ENCODE results near the gene CXCL1. TPM values are rescaled to one million over a fixed set of nuclear protein-coding genes. Genes with fewer than 3 reads are reported as not detected.

CXCL1 gene
- total RNA-seq, 1 experiment from 2014 or later = 49.3 TPM

GRCh38 chr4:73844806-73845205 lies 24.4 kb upstream of the CXCL1 start:
- H3K9me3 Mint-ChIP-seq (ENCODE audit: unreplicated experiment) = no peaks in the 10 kb centered on the region
- peak overlapping the region; percentile 53 for H3K27ac Mint-ChIP-seq (ENCODE audit: low read depth, unreplicated experiment)
- no peak for TF ChIP-seq CTCF (IDR thresholded peaks at IDR 0.05; ENCODE audit: unreplicated experiment)
- DNase-seq (ENCODE audit: unreplicated experiment) = no peak
- no peak overlapping the region for H3K4me3 Mint-ChIP-seq (ENCODE audit: unreplicated experiment)
- ChIA-PET POLR2A (interaction anchor here (0.7 to 1.6 kb wide), 2 partner anchors 20 to 119 kb away, joined by 3 to 4 read pairs; no protein-coding TSS in a partner anchor), CTCF (interaction anchor here (0.7 to 1.0 kb wide), 2 partner anchors 20 to 183 kb away, joined by 3 read pairs; no protein-coding TSS in a partner anchor)
- H3K36me3 Mint-ChIP-seq (ENCODE audit: insufficient read depth, unreplicated experiment) = no peaks in the 10 kb centered on the region
- peaks cover 18% of the 10 kb centered on the region for H3K4me1 Mint-ChIP-seq (ENCODE audit: insufficient read depth, unreplicated experiment)
- no peaks in the 10 kb centered on the region for H3K27me3 Mint-ChIP-seq (ENCODE audit: insufficient read depth, unreplicated experiment)
- no TSS peak for BruUV-seq (replicated peaks)
- intact Hi-C loops (cut with micrococcal nuclease) = no loop called here

GRCh38 chr4:73847526-73848182 lies 21.5 kb upstream of the CXCL1 start:
- Mint-ChIP-seq H3K4me1 (ENCODE audit: insufficient read depth, unreplicated experiment) (peaks cover 18% of the 10 kb centered on the region), H3K4me3 (ENCODE audit: unreplicated experiment) (no peak overlapping the region), H3K9me3 (ENCODE audit: unreplicated experiment) (no peaks in the 10 kb centered on the region), H3K27me3 (ENCODE audit: insufficient read depth, unreplicated experiment) (no peaks in the 10 kb centered on the region), H3K36me3 (ENCODE audit: insufficient read depth, unreplicated experiment) (no peaks in the 10 kb centered on the region), H3K27ac (ENCODE audit: low read depth, unreplicated experiment) (no peak overlapping the region)
- DNase-seq (ENCODE audit: unreplicated experiment) = no peak
- no TSS peak for BruUV-seq (replicated peaks)
- CTCF ChIA-PET = interaction anchor here (0.7 to 1.3 kb wide), 4 partner anchors 15 to 172 kb away, joined by 3 to 5 read pairs (median 3); no protein-coding TSS in a partner anchor
- POLR2A ChIA-PET = no interaction called here
- no peak for TF ChIP-seq CTCF (IDR thresholded peaks at IDR 0.05; ENCODE audit: unreplicated experiment)
- intact Hi-C loops (cut with micrococcal nuclease) = no loop called here

GRCh38 chr4:73848183-73848777 lies 20.9 kb upstream of the CXCL1 start:
- CTCF ChIA-PET = no interaction called here

More at GRCh38 chr4:73848183-73848777, 20.9 kb upstream of the CXCL1 start:
- BruUV-seq (replicated peaks) = no TSS peak
- POLR2A ChIA-PET = interaction anchor here (0.6 kb wide), 1 partner anchor 89 kb away, joined by 3 read pairs; no protein-coding TSS in a partner anchor
- H3K4me3 Mint-ChIP-seq (ENCODE audit: unreplicated experiment) = no peak overlapping the region
- H3K27ac Mint-ChIP-seq (ENCODE audit: low read depth, unreplicated experiment) = no peak overlapping the region
- TF ChIP-seq CTCF (IDR thresholded peaks at IDR 0.05; ENCODE audit: unreplicated experiment) = no peak
- H3K9me3 Mint-ChIP-seq (ENCODE audit: unreplicated experiment) = no peaks in the 10 kb centered on the region
- no peak for DNase-seq (ENCODE audit: unreplicated experiment)
- H3K27me3 Mint-ChIP-seq (ENCODE audit: insufficient read depth, unreplicated experiment) = no peaks in the 10 kb centered on the region
- H3K4me1 Mint-ChIP-seq (ENCODE audit: insufficient read depth, unreplicated experiment) = peaks cover 15% of the 10 kb centered on the region
- H3K36me3 Mint-ChIP-seq (ENCODE audit: insufficient read depth, unreplicated experiment) = no peaks in the 10 kb centered on the region
- intact Hi-C loops (cut with micrococcal nuclease) = no loop called here
